Stimulated activated CD8-positive, alpha-beta memory T cell treated with anti-CD3 and anti-CD28 coated beads, Interleukin-15, amount 100 ng/mL, for 24 hours (primary cell): ENCODE measurements around the gene CMTM1.
"Not testable (repeated sequence)": the region's sequence is repeated elsewhere in the genome, so short reads cannot be mapped to it uniquely, and the experiment has no call there.

Experiments
- DNase-seq: peaks from one replicate; pipeline ENCODE4 v3.0.0-alpha.2; 2020; ENCODE audit warnings: low read depth

CMTM1 gene

GRCh38 chr16:66562986-66563385, 3.3 kb upstream of the CMTM1 start:
- no peak for DNase-seq

GRCh38 chr16:66563574-66564334, 2.5 kb upstream of the CMTM1 start:
- no peak for DNase-seq

GRCh38 chr16:66567270-66567669, 1.0 kb downstream of the CMTM1 start:
- DNase-seq = not testable (repeated sequence)

- DNase-seq = no peak
Observed at GRCh38 chr16:66568355-66568754, 2.1 kb downstream of the CMTM1 start.

GRCh38 chr16:66569131-66569530, 2.9 kb downstream of the CMTM1 start:
- DNase-seq = no peak

- DNase-seq = no peak
Observed at GRCh38 chr16:66569827-66570405, 3.7 kb downstream of the CMTM1 start.

- no peak for DNase-seq
Observed at GRCh38 chr16:66572356-66572755, 6.1 kb downstream of the CMTM1 start.

- no peak for DNase-seq
Observed at GRCh38 chr16:66574081-66574480, 7.8 kb downstream of the CMTM1 start.

- no peak for DNase-seq
Observed at GRCh38 chr16:66574531-66574930, 8.3 kb downstream of the CMTM1 start.

- DNase-seq = no peak
Observed at GRCh38 chr16:66575060-66575459, 8.8 kb downstream of the CMTM1 start.

- DNase-seq = no peak
Observed at GRCh38 chr16:66576296-66576695, 10.1 kb downstream of the CMTM1 start.

GRCh38 chr16:66578651-66579531, 12.7 kb downstream of the CMTM1 start, which contains the start of gene CMTM2:
Gene CMTM2 (plus strand): TSS chr16:66579463. CDS start chr16:66579608, 145 bp downstream.
- DNase-seq = no peak

- no peak for DNase-seq
Observed at GRCh38 chr16:66580605-66581209, 14.5 kb downstream of the CMTM1 start.

- DNase-seq = no peak
Observed at GRCh38 chr16:66581246-66581952, 15.2 kb downstream of the CMTM1 start.

GRCh38 chr16:66585481-66586239, 19.4 kb downstream of the CMTM1 start:
- no peak for DNase-seq

GRCh38 chr16:66587881-66588600, 21.8 kb downstream of the CMTM1 start:
- DNase-seq = no peak

GRCh38 chr16:66588981-66589713, 22.9 kb downstream of the CMTM1 start:
- DNase-seq = no peak

- DNase-seq = no peak
Observed at GRCh38 chr16:66590322-66590721, 24.1 kb downstream of the CMTM1 start.

- no peak for DNase-seq
Observed at GRCh38 chr16:66591018-66591417, 24.8 kb downstream of the CMTM1 start.

- no peak for DNase-seq
Observed at GRCh38 chr16:66592241-66592640, 26.0 kb downstream of the CMTM1 start.
